Measurements from ENCODE around the gene DSE. TPM values are rescaled to one million over a fixed set of nuclear protein-coding genes. Genes with fewer than 3 reads are reported as not detected.

The DSE gene
- total RNA-seq, 1 experiment from 2014 or later, result 9.8 TPM

GRCh38 chr6:116374586-116374985 is 3.8 kb downstream of the DSE start:
- CTCF ChIA-PET, result no interaction called here

DNA sequence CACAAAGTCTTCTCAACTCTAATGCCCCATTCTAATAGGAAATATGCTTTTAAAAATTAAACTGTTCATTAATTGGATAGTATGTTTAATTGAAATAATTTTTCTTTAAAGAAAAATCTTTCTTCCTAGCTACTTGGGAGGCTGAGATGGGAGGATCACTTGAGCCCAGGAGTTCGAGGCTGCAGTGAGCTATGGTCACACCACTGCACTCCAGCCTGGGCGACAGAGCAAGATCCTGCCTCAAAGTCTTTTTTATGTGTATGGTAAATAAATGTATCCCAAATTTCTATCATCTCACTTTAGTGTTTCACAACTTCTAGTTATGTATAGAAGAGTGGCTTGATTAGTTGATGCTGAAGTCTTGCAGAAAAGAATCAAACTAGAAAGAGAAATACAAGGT is 4.5 kb downstream of the DSE start:
- no peaks in the 10 kb centered on the region for H3K9me2 ChIP-seq (replicated peaks; ENCODE audit: low read length)
- TF ChIP-seq EZH2phosphoT487 (IDR thresholded peaks at IDR 0.05; ENCODE audit: borderline replicate concordance, low read length) (no peak), CTCF (conservative IDR thresholded peaks at IDR 0.05; ENCODE audit: low read depth, low read length) (no peak), EZH2 (IDR thresholded peaks at IDR 0.05; ENCODE audit: low read length, unreplicated experiment) (no peak)
- no peak overlapping the region for H3K4me2 ChIP-seq (ENCODE audit: low read length)
- no peaks in the 10 kb centered on the region for H3K27me3 ChIP-seq (ENCODE audit: low read length)
- no peaks in the 10 kb centered on the region for H3K36me3 ChIP-seq (ENCODE audit: low read depth, low read length)
- ATAC-seq (no peak), DNase-seq (no peak)
- H3K27ac ChIP-seq (ENCODE audit: low read length), result no peak overlapping the region
- no peak overlapping the region for H3K4me3 ChIP-seq (ENCODE audit: low read length)
- peaks cover 21% of the 10 kb centered on the region for H3K79me2 ChIP-seq (ENCODE audit: low read length)
- ChIA-PET CTCF (interaction anchor here (0.7 kb wide), 1 partner anchor 207 kb away, joined by 3 read pairs; no protein-coding TSS in a partner anchor), POLR2A (ENCODE audit: unreplicated experiment) (no interaction called here)
- H2AFZ ChIP-seq (ENCODE audit: low read length), result no peak overlapping the region
- intact Hi-C loops (cut with micrococcal nuclease), result no loop called here
- H3K9me3 ChIP-seq (ENCODE audit: low read length), result no peaks in the 10 kb centered on the region
- H3F3A ChIP-seq (ENCODE audit: low read length, unreplicated experiment), result no peaks in the 10 kb centered on the region
- H3K9ac ChIP-seq (ENCODE audit: low read length), result no peak overlapping the region
- no peaks in the 10 kb centered on the region for H4K20me1 ChIP-seq (ENCODE audit: low read length)
- peaks cover 9% of the 10 kb centered on the region for H3K4me1 ChIP-seq (ENCODE audit: insufficient read depth, low read length)
- no TSS peak for BruUV-seq (replicated peaks)

More at GRCh38 chr6:116374586-116374985, 3.8 kb downstream of the DSE start:
- Histone ChIP-seq H3K9ac (ENCODE audit: low read length) (no peak overlapping the region), H2AFZ (ENCODE audit: low read length) (no peak overlapping the region), H3K4me3 (ENCODE audit: low read length) (no peak overlapping the region), H3K4me1 (ENCODE audit: insufficient read depth, low read length) (peaks cover 2% of the 10 kb centered on the region), H4K20me1 (ENCODE audit: low read length) (no peaks in the 10 kb centered on the region), H3K4me2 (ENCODE audit: low read length) (no peak overlapping the region), H3K9me3 (ENCODE audit: low read length) (no peaks in the 10 kb centered on the region), H3K79me2 (ENCODE audit: low read length) (peaks cover 21% of the 10 kb centered on the region), H3F3A (ENCODE audit: low read length, unreplicated experiment) (no peaks in the 10 kb centered on the region), H3K27me3 (ENCODE audit: low read length) (no peaks in the 10 kb centered on the region), H3K36me3 (ENCODE audit: low read depth, low read length) (no peaks in the 10 kb centered on the region), H3K27ac (ENCODE audit: low read length) (no peak overlapping the region), H3K9me2 (replicated peaks; ENCODE audit: low read length) (no peaks in the 10 kb centered on the region)
- POLR2A ChIA-PET (ENCODE audit: unreplicated experiment), result no interaction called here
- ATAC-seq (no peak), DNase-seq (no peak)
- no TSS peak for BruUV-seq (replicated peaks)
- TF ChIP-seq CTCF (conservative IDR thresholded peaks at IDR 0.05; ENCODE audit: low read depth, low read length) (no peak), EZH2phosphoT487 (IDR thresholded peaks at IDR 0.05; ENCODE audit: borderline replicate concordance, low read length) (no peak), EZH2 (IDR thresholded peaks at IDR 0.05; ENCODE audit: low read length, unreplicated experiment) (no peak)
- intact Hi-C loops (cut with micrococcal nuclease), result no loop called here

DNA sequence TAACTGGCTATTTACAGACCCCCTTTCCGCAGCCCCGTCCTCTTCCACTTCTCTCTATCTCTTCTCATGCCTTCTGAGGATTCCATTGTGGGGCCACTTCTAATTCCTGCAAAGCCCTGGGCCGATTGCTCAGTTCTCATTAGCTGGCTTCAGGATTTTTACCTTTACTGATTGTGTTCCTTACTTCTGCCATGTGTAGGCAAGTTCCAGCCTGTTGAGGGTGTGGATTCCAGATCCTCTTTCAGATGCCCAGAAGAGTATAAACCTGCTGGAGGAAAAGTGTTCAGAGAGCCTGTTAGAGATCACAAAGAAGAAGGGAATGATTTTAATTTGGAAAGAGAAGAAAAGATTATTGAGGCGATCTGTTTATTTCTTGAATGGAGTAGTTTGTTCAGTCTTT is 5.4 kb downstream of the DSE start:
- H3K4me1 ChIP-seq (ENCODE audit: insufficient read depth, low read length), result peaks cover 17% of the 10 kb centered on the region
- H3K9me3 ChIP-seq (ENCODE audit: low read length), result no peaks in the 10 kb centered on the region
- no peak overlapping the region for H3K27ac ChIP-seq (ENCODE audit: low read length)
- H3K9ac ChIP-seq (ENCODE audit: low read length), result no peak overlapping the region
- no TSS peak for BruUV-seq (replicated peaks)
- H3K27me3 ChIP-seq (ENCODE audit: low read length), result no peaks in the 10 kb centered on the region
- peaks cover 21% of the 10 kb centered on the region for H3K79me2 ChIP-seq (ENCODE audit: low read length)
- H4K20me1 ChIP-seq (ENCODE audit: low read length), result no peaks in the 10 kb centered on the region
- ATAC-seq, result no peak
- no peaks in the 10 kb centered on the region for H3K9me2 ChIP-seq (replicated peaks; ENCODE audit: low read length)
- ChIA-PET CTCF (no interaction called here), POLR2A (ENCODE audit: unreplicated experiment) (no interaction called here)
- H2AFZ ChIP-seq (ENCODE audit: low read length), result no peak overlapping the region
- H3K4me3 ChIP-seq (ENCODE audit: low read length), result no peak overlapping the region
- H3K36me3 ChIP-seq (ENCODE audit: low read depth, low read length), result no peaks in the 10 kb centered on the region
- intact Hi-C loops (cut with micrococcal nuclease), result no loop called here
- H3F3A ChIP-seq (ENCODE audit: low read length, unreplicated experiment), result no peaks in the 10 kb centered on the region
- TF ChIP-seq EZH2phosphoT487 (IDR thresholded peaks at IDR 0.05; ENCODE audit: borderline replicate concordance, low read length), result no peak
- TF ChIP-seq CTCF (conservative IDR thresholded peaks at IDR 0.05; ENCODE audit: low read depth, low read length), result no peak
- TF ChIP-seq EZH2 (IDR thresholded peaks at IDR 0.05; ENCODE audit: low read length, unreplicated experiment), result no peak
- no peak for DNase-seq
- no peak overlapping the region for H3K4me2 ChIP-seq (ENCODE audit: low read length)

Measured in PC-3 (cell line).